ENCODE data around the gene SPON1.

DNA sequence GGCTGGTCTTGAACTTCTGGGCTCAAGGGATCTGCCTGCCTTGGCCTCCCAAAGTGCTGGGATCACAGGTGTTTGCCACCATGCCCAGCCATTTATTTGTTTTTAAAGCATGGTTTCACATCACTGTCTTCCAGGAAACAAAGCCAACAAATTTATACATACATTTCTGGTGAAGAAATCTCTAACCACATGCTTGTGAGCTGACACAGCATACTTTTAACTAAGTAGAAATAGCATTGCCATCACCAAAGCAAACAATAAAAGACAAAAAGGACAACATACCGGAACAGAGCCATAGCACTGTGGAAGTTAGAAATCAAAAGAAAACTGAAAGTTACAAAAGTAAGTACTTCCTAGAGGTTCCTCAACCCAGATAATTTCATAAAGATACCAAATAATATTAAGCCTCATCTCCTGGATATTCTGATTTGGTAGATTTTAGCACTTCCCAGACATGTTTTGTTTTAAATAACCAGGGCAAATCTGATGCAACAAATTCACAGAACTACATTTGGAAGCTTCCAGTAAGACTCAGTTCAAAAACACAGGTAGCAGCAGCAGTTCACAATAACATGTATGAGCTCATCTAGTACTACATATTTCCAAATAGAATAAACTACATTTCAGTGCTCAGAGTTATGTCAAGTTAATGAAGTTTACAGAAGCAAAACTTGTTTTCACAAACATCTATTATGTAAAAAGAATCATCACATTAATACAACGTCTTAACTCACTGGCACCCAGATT, 325.8 kb downstream of the SPON1 start:
- TF ChIP-seq, protein P1, sequence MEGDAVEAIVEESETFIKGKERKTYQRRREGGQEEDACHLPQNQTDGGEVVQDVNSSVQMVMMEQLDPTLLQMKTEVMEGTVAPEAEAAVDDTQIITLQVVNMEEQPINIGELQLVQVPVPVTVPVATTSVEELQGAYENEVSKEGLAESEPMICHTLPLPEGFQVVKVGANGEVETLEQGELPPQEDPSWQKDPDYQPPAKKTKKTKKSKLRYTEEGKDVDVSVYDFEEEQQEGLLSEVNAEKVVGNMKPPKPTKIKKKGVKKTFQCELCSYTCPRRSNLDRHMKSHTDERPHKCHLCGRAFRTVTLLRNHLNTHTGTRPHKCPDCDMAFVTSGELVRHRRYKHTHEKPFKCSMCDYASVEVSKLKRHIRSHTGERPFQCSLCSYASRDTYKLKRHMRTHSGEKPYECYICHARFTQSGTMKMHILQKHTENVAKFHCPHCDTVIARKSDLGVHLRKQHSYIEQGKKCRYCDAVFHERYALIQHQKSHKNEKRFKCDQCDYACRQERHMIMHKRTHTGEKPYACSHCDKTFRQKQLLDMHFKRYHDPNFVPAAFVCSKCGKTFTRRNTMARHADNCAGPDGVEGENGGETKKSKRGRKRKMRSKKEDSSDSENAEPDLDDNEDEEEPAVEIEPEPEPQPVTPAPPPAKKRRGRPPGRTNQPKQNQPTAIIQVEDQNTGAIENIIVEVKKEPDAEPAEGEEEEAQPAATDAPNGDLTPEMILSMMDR (IDR thresholded peaks at IDR 0.05), result no peak
- no peak for TF ChIP-seq ZFX (IDR thresholded peaks at IDR 0.05; ENCODE audit: borderline replicate concordance)
